ENCODE results near the gene CEP152.

DNA sequence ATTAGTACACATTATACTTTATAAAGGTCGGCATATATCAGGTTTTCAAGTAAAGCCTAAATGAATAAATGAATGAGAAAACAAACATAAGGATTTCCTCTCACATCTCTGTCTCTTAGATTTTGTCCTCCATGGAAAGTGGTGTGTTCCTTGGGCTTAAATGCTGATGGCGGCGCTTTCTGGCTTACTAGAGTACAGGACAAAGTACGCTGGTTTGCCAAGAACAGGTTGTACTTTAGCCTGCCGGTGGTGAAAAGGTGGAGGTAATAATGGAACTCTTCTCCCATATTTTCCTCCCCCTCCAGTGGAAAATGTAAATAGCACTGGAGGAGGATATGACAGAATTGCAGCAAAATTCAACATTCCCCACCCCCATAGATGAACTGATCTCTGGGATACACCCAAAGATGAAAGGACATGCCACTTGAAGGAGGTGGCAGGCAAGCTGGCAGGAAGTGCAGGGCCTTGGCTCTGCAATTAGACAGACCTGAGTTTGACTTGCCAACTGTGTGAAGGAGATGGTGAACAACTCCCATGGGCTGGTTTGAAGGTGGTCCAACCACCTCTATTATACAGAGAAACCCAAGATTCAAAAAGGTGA is 29.3 kb downstream of the CEP152 start:
- TF ChIP-seq TAF1 (IDR thresholded peaks at IDR 0.05; ENCODE audit: borderline replicate concordance, low read depth, low read length), result no peak
- no peak for TF ChIP-seq POLR2A (IDR thresholded peaks at IDR 0.05; ENCODE audit: low read depth, low read length)
- TF ChIP-seq POLR2AphosphoS5 (IDR thresholded peaks at IDR 0.05; ENCODE audit: low read depth, low read length), result no peak
